ENCODE measurements around the gene CPT1A. TPM values are rescaled to one million over a fixed set of nuclear protein-coding genes. Genes with fewer than 3 reads are reported as not detected.

The CPT1A gene
- total RNA-seq, 1 donor from 2014 or later = 22.6 TPM

DNA sequence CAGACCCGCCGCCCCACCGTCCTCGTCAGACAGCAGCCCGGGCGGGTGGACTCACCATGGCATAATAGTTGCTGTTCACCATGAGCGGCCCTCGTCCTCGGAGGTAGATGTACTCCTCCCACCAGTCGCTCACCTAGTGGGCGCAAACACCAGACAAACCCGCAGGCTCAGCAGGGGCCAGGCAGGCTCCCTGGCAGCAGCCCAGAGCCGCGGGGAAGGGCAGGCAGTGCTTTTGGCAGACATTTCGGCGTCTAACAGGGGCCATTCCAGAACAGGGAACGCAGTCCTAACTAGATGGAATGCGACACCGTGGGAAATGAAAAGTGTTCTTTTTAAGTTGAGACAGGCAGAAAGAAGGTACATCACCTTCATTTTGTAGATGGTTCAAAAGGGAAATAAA is 44.9 kb downstream of the CPT1A start:
- peaks cover 8% of the 10 kb centered on the region for H3K36me3 Mint-ChIP-seq (ENCODE audit: low read depth)

DNA sequence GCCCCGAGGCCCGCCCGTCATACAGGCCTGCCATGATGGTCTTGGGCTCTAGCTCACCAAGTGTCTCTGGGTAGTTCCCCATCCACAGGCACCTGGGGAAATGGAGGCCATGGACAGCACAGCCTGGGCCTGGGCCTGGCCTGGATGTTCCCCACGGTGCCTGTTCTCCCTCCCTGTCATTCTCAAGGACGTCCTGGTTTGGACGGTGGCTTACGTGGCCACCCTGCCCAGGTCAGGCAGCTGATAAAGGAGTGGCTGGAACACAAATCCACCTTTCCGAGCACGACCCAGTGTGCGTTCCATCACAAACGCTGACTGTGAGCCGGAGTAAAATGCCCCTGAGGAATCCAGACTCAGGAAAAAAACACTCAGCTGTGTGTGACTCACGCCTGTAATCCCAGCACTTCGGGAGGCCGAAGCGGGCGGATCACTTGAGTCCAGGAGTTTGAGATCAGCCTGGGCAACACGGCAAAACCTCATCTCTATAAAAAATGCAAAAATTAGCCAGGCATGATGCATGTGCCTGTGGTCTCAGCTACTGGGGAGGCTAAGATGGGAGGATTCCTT is 49.2 kb downstream of the CPT1A start:
- no peaks in the 10 kb centered on the region for H3K4me1 Mint-ChIP-seq (ENCODE audit: low read depth)
- H3K27ac Mint-ChIP-seq = no peak overlapping the region
- no peaks in the 10 kb centered on the region for H3K27me3 Mint-ChIP-seq (ENCODE audit: insufficient read depth)
- H3K36me3 Mint-ChIP-seq (ENCODE audit: low read depth) = peaks cover 4% of the 10 kb centered on the region
- no peaks in the 10 kb centered on the region for H3K9me3 Mint-ChIP-seq
- no peak for DNase-seq (ENCODE audit: low spot score)
- H3K4me3 Mint-ChIP-seq = no peak overlapping the region
- intact Hi-C loops (cut with micrococcal nuclease) = no loop called here

More for the DNA sequence above, 44.9 kb downstream of the CPT1A start:
- H3K9me3 Mint-ChIP-seq = no peaks in the 10 kb centered on the region
- no peak overlapping the region for H3K27ac Mint-ChIP-seq
- intact Hi-C loops (cut with micrococcal nuclease) = no loop called here
- H3K27me3 Mint-ChIP-seq (ENCODE audit: insufficient read depth) = no peaks in the 10 kb centered on the region
- no peaks in the 10 kb centered on the region for H3K4me1 Mint-ChIP-seq (ENCODE audit: low read depth)
- DNase-seq (ENCODE audit: low spot score) = no peak
- H3K4me3 Mint-ChIP-seq = no peak overlapping the region

DNA sequence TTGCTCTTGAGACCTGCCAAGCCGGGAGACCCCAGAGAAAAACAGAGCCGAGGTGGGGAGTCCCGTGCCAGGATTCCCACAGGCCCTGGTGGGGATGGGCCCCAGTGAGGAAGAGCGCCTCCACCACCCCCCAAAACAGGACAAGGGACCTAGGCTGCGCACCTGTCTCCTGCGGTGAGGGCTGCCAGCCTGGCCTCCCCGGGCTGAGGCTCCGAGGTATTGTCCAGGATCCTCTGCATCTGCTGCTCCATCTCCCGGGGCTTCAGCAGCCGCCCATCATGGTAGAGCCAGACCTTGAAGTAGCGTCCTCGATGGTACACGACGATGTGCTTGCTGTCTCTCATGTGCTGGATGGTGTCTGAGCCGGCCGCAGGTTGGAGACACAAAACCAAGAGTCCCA is 57.1 kb downstream of the CPT1A start:
- intact Hi-C loops (cut with micrococcal nuclease) = no loop called here
- H3K4me3 Mint-ChIP-seq = no peak overlapping the region
- H3K36me3 Mint-ChIP-seq (ENCODE audit: low read depth) = peaks cover 4% of the 10 kb centered on the region
- H3K27me3 Mint-ChIP-seq (ENCODE audit: insufficient read depth) = no peaks in the 10 kb centered on the region
- no peak for DNase-seq (ENCODE audit: low spot score)
- no peaks in the 10 kb centered on the region for H3K9me3 Mint-ChIP-seq
- no peak overlapping the region for H3K27ac Mint-ChIP-seq
- H3K4me1 Mint-ChIP-seq (ENCODE audit: low read depth) = no peaks in the 10 kb centered on the region

DNA sequence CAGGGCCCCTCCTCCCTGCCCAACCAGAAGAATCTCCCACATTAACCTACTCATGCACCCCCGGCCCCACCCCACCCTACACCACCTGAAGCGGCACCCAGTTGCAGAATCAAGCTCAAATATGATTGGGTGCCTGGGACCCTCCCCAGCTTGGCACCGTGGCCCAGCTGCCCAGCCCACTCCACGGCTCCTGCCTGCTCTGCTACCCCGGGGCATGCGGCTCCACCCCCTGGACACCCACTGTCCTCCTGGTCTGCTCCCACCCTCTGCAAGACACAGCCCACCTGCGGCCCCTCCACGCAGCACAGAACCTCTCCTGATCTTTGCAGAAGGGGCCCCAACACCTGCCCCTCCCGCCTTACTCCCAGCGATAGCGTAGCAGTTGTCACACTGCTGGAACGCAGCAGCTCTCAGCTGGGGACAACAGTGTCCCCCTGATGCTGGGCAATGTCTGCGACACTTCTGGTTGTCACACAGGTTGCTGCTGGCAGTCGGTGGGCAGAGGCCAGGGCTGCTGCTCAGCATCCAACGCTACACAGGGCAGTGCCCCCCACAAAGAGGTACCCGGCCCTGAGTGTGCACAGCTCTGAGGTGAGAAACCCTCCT is 58.4 kb downstream of the CPT1A start:
- peaks cover 4% of the 10 kb centered on the region for H3K36me3 Mint-ChIP-seq (ENCODE audit: low read depth)
- H3K4me3 Mint-ChIP-seq = no peak overlapping the region
- no peak overlapping the region for H3K27ac Mint-ChIP-seq
- no peaks in the 10 kb centered on the region for H3K9me3 Mint-ChIP-seq
- H3K27me3 Mint-ChIP-seq (ENCODE audit: insufficient read depth) = no peaks in the 10 kb centered on the region
- DNase-seq (ENCODE audit: low spot score) = no peak
- no peaks in the 10 kb centered on the region for H3K4me1 Mint-ChIP-seq (ENCODE audit: low read depth)
- intact Hi-C loops (cut with micrococcal nuclease) = no loop called here

GRCh38 chr11:68782711-68783110 is 59.0 kb downstream of the CPT1A start:
- no peak overlapping the region for H3K27ac Mint-ChIP-seq
- no peaks in the 10 kb centered on the region for H3K4me1 Mint-ChIP-seq (ENCODE audit: low read depth)
- H3K9me3 Mint-ChIP-seq = no peaks in the 10 kb centered on the region
- H3K4me3 Mint-ChIP-seq = no peak overlapping the region
- no peak for DNase-seq (ENCODE audit: low spot score)
- intact Hi-C loops (cut with micrococcal nuclease) = no loop called here
- no peaks in the 10 kb centered on the region for H3K27me3 Mint-ChIP-seq (ENCODE audit: insufficient read depth)
- peaks cover 4% of the 10 kb centered on the region for H3K36me3 Mint-ChIP-seq (ENCODE audit: low read depth)

DNA sequence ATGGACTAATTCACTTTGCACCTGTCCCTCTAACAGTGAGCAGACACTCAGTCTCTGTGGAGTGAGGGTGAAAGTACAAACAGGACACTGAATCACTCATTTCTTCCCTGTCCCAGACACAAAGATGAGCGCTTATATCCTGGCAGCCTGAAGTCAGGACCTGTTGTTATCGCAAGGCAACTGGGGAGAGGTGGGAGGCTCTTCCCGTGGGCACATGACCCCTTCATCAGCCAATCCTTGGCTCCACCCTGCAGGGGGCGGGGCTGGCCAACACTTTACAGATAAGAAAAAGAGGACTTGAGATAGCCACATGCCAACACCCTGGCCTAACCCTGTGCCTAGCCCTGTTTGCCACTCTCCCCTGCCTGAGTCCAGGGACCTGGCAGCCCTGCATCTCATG is 60.9 kb downstream of the CPT1A start:
- Mint-ChIP-seq H3K27ac (no peak overlapping the region), H3K27me3 (ENCODE audit: insufficient read depth) (no peaks in the 10 kb centered on the region), H3K4me3 (no peak overlapping the region), H3K9me3 (no peaks in the 10 kb centered on the region), H3K36me3 (ENCODE audit: low read depth) (peaks cover 8% of the 10 kb centered on the region), H3K4me1 (ENCODE audit: low read depth) (peaks cover 7% of the 10 kb centered on the region)
- intact Hi-C loops (cut with micrococcal nuclease) = no loop called here
- no peak for DNase-seq (ENCODE audit: low spot score)

GRCh38 chr11:68778205-68778604 is 63.5 kb downstream of the CPT1A start:
- peaks cover 15% of the 10 kb centered on the region for H3K36me3 Mint-ChIP-seq (ENCODE audit: low read depth)
- no peaks in the 10 kb centered on the region for H3K27me3 Mint-ChIP-seq (ENCODE audit: insufficient read depth)
- peaks cover 11% of the 10 kb centered on the region for H3K4me1 Mint-ChIP-seq (ENCODE audit: low read depth)
- H3K27ac Mint-ChIP-seq = no peak overlapping the region
- no peaks in the 10 kb centered on the region for H3K9me3 Mint-ChIP-seq
- intact Hi-C loops (cut with micrococcal nuclease) = no loop called here
- DNase-seq (ENCODE audit: low spot score) = no peak
- H3K4me3 Mint-ChIP-seq = no peak overlapping the region

GRCh38 chr11:68776442-68777235 is 65.1 kb downstream of the CPT1A start:
- intact Hi-C loops (cut with micrococcal nuclease) = no loop called here
- Mint-ChIP-seq H3K36me3 (ENCODE audit: low read depth) (peaks cover 15% of the 10 kb centered on the region), H3K27ac (no peak overlapping the region), H3K4me3 (no peak overlapping the region), H3K4me1 (ENCODE audit: low read depth) (peaks cover 11% of the 10 kb centered on the region), H3K27me3 (ENCODE audit: insufficient read depth) (no peaks in the 10 kb centered on the region), H3K9me3 (no peaks in the 10 kb centered on the region)
- DNase-seq (ENCODE audit: low spot score) = no peak

DNA sequence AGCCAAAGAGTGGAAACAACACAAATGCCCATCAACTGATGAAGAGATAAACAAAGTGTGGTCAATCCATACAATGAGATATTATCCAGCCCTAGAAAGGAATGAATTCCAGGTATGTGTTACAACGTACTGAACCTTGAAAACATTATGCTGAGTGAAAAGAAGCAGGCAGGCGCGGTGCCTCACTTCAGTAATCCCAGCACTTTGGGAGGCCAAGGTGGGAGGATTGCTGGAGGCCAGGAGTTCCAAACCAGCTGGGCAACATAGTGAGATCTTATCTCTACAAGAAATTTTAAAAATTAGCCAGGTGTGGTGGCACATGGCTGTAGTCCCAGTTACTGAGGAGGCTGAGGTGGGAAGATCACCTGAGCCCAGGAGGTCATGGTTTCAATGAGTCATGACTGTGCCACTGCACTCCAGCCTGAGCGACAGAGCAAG is 65.7 kb downstream of the CPT1A start:
- Mint-ChIP-seq H3K27me3 (ENCODE audit: insufficient read depth) (no peaks in the 10 kb centered on the region), H3K9me3 (no peaks in the 10 kb centered on the region), H3K4me1 (ENCODE audit: low read depth) (peaks cover 11% of the 10 kb centered on the region), H3K4me3 (no peak overlapping the region), H3K36me3 (ENCODE audit: low read depth) (peaks cover 15% of the 10 kb centered on the region), H3K27ac (no peak overlapping the region)
- intact Hi-C loops (cut with micrococcal nuclease) = no loop called here
- DNase-seq (ENCODE audit: low spot score) = no peak

- peaks cover 11% of the 10 kb centered on the region for H3K4me1 Mint-ChIP-seq (ENCODE audit: low read depth)
- no peaks in the 10 kb centered on the region for H3K9me3 Mint-ChIP-seq
- H3K36me3 Mint-ChIP-seq (ENCODE audit: low read depth) = peaks cover 15% of the 10 kb centered on the region
- intact Hi-C loops (cut with micrococcal nuclease) = no loop called here
- H3K27me3 Mint-ChIP-seq (ENCODE audit: insufficient read depth) = no peaks in the 10 kb centered on the region
- no peak for DNase-seq (ENCODE audit: low spot score)
- no peak overlapping the region for H3K27ac Mint-ChIP-seq
- H3K4me3 Mint-ChIP-seq = no peak overlapping the region
Measured at GRCh38 chr11:68774194-68774585, 67.5 kb downstream of the CPT1A start.

DNA sequence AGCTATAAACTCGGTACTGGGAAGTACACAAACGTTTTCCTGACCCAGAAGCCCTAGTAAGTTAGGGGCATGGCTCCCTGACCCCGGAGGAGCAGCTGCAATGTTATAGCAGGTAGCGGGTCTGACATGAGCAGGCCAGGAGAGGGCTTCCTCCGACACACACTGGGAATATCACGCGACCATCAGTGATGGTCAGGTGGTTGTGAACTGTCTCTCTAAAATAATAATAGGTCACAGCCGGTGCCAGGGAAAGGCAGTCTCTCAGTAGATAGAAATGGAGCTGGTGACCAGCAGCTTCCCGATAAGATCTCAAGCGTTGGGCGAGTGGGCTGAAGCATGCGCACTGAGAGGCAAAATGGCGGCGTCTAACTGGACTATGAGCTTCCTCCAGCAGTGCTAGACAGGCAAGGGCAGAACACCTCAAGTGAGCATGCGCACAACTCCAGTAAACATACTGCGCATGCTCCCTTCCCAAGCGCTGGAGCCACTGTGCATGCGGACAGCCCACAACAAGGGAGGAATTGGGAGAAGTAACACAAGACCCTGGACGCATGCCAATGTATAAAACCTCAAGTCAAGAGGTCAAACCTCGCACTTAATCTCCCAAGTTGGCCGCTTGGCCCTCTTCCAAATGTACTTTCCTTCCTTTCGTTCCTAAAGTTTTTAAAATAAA is 68.1 kb downstream of the CPT1A start:
- intact Hi-C loops (cut with micrococcal nuclease) = no loop called here
- Mint-ChIP-seq H3K36me3 (ENCODE audit: low read depth) (peaks cover 15% of the 10 kb centered on the region), H3K4me1 (ENCODE audit: low read depth) (peaks cover 11% of the 10 kb centered on the region), H3K27me3 (ENCODE audit: insufficient read depth) (no peaks in the 10 kb centered on the region), H3K27ac (no peak overlapping the region), H3K4me3 (no peak overlapping the region), H3K9me3 (no peaks in the 10 kb centered on the region)
- no peak for DNase-seq (ENCODE audit: low spot score)

DNA sequence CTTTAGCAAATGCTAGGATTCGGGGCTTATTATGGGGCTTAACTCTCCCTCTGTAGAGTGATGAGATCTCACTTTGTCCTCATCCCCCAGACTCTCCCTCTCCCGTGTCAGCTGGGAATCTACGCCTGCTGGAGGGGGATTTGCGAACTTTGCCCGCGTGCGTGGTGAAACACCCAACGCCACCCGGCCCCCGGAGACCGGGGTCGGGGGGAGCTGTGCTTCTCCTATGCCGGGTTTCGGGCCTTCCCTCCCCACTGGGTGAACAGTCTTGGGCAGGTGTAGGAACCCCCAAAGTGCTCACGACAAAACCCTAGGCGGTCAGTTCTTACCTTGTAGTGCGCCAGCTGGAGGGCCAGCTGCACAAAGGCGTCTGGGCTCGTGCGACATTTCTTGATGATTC is 68.8 kb downstream of the CPT1A start:
- Mint-ChIP-seq H3K27me3 (ENCODE audit: insufficient read depth) (no peaks in the 10 kb centered on the region), H3K27ac (no peak overlapping the region), H3K9me3 (no peaks in the 10 kb centered on the region), H3K4me3 (no peak overlapping the region), H3K4me1 (ENCODE audit: low read depth) (peaks cover 11% of the 10 kb centered on the region), H3K36me3 (ENCODE audit: low read depth) (peaks cover 15% of the 10 kb centered on the region)
- no peak for DNase-seq (ENCODE audit: low spot score)
- intact Hi-C loops (cut with micrococcal nuclease) = no loop called here

DNA sequence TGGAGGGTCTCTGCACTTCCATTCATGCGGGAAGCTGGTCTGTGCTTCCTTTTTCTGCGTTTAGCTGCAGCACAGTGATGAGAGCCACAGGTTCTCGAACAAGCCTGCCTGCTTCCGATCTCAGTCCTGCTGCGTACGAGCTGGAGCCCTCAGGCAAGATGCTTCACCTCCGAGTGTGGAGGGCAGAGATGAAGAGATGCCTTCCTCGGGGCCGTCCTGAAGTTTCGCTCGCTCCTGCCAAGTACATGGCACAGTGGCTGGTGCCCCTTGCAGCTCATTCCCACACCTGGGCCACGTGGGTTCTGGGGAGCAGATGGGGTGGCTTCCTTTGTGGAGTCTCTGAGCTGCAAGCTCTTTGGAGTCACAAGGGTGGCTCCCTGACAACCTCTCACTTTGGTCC is 70.9 kb downstream of the CPT1A start:
- H3K4me1 Mint-ChIP-seq (ENCODE audit: low read depth) = peaks cover 3% of the 10 kb centered on the region
- H3K36me3 Mint-ChIP-seq (ENCODE audit: low read depth) = peaks cover 11% of the 10 kb centered on the region
- no peak overlapping the region for H3K27ac Mint-ChIP-seq
- no peak for DNase-seq (ENCODE audit: low spot score)
- no peak overlapping the region for H3K4me3 Mint-ChIP-seq
- no peaks in the 10 kb centered on the region for H3K9me3 Mint-ChIP-seq
- intact Hi-C loops (cut with micrococcal nuclease) = no loop called here
- H3K27me3 Mint-ChIP-seq (ENCODE audit: insufficient read depth) = no peaks in the 10 kb centered on the region

Data from activated T-helper 1 cell treated with anti-CD3 and anti-CD28 coated beads, Interleukin-12 subunit alpha, Interleukin-12 subunit beta, Interleukin-2, Interleukin-4 antibody, amounts not matched to agents 30 ng/mL and 10 ng/mL and 1 ng/mL, durations not matched to agents 14 hours and 24 hours and 36 hours (primary cell).